NCI-H146 (cell line): ENCODE measurements around the gene PMPCA.
"Not testable (repeated sequence)": the region's sequence is repeated elsewhere in the genome, so short reads cannot be mapped to it uniquely, and the experiment has no call there.

ENCODE experiments used
- DNase-seq: peaks from one replicate; lab custom pipeline; 2025; lab: John Stamatoyannopoulos, UW

PMPCA gene

GRCh38 chr9:136412962-136413361 lies 2.5 kb downstream of the PMPCA start:
- no peak for DNase-seq

GRCh38 chr9:136416427-136416826 lies 6.0 kb downstream of the PMPCA start:
- no peak for DNase-seq

DNA sequence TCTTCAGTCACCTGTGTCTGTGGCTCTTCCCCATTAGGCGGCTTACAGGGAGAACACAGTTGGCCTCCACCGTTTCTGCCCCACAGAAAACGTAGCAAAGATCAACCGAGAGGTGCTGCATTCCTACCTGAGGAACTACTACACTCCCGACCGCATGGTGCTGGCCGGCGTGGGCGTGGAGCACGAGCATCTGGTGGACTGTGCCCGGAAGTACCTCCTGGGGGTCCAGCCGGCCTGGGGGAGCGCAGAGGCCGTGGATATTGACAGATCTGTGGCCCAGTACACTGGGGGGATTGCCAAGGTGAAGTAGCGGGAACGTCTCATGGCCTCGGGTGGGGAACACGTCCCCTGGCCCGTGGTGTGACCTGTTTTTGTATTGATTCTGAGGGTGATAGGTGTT lies 6.5 kb downstream of the PMPCA start:
- no peak for DNase-seq

DNA sequence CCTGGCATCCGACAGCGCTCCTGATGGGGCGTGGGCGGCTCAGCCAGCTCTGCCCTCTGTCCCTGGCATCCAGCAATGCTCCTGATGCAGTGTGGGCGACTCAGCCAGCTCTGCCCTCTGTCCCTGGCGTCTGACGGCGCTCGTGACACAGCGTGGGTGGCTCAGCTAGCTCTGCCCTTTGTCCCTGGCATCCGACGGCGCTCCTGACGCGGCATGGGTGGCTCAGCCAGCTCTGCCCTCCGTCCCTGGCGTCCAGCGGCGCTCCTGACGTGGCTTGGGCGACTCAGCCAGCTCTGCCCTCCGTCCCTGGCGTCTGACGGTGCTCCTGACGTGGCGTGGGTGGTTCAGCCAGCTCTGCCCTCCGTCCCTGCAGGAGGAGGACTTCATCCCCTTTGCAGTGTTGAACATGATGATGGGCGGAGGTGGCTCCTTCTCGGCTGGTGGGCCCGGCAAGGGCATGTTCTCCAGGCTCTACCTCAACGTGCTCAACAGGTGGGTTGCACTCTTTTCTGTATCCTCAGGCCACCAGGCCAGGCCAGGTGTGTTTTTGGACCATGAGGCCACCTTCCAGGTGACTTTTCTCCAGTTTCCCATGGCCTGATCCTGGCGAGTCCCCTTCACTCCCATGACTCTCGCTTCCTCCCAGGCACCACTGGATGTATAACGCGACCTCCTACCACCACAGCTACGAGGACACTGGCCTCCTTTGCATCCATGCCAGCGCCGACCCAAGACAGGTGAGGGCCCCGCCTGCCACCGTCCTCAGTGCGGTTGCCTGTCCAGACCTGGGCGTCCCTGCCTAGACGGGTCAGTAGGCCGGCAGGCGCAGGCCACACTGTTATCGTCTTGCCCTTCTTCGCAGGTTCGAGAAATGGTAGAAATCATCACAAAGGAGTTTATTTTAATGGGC lies 8.0 kb downstream of the PMPCA start:
- no peak for DNase-seq

- DNase-seq: no peak
Measured at GRCh38 chr9:136419092-136419420, 8.6 kb downstream of the PMPCA start.

- no peak for DNase-seq
Measured at GRCh38 chr9:136421791-136422190, 11.3 kb downstream of the PMPCA start.

DNA sequence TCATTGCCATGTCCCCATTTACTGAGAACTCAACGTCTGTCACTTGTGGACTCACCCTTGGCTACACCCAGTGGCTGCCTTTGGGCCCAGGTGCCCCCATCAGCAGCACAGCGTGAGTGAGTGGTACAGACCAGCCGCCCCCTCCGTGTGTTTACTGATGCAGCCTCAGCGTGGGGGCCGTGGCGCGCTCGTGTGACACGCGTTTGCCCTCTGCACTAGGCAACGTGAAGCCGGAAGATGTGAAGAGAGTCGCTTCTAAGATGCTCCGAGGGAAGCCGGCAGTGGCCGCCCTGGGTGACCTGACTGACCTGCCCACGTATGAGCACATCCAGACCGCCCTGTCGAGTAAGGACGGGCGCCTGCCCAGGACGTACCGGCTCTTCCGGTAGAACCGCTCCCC lies 12.4 kb downstream of the PMPCA start:
- no peak for DNase-seq

DNA sequence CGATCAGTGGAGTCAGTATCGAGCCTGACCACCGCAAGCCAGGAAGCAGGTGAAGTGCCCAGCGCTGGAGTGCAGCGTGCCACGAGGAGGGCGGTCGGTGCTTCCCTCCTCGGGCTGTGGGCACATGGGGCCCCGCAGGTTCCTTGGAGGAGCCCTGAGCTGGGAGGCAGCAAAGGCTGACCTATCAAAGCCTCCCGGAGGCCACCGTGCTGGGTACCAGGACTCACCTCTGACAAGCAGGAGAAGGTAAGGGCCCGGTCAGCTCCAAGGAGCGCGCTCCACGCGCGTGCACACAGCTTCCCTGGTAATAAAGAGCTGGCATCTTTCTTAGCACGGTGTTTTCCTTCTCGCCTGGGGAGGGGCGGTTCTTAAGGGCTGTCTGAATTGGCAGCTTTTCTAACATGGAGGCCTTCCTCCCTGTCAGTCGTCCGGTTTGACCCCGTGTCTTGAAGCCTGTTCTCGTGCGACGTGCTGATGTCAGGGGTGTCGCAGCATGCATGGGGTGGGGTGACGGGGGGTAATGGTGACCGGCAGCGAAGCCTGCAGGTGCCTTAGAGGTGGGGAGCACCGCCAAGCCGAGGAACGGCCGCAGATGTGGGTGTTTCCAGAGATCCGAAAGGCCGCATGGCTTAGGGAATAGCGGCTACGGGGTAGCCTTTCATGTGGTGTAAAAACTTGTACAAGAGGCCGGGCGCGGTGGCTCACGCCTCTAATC lies 13.1 kb downstream of the PMPCA start:
- no peak for DNase-seq

DNA sequence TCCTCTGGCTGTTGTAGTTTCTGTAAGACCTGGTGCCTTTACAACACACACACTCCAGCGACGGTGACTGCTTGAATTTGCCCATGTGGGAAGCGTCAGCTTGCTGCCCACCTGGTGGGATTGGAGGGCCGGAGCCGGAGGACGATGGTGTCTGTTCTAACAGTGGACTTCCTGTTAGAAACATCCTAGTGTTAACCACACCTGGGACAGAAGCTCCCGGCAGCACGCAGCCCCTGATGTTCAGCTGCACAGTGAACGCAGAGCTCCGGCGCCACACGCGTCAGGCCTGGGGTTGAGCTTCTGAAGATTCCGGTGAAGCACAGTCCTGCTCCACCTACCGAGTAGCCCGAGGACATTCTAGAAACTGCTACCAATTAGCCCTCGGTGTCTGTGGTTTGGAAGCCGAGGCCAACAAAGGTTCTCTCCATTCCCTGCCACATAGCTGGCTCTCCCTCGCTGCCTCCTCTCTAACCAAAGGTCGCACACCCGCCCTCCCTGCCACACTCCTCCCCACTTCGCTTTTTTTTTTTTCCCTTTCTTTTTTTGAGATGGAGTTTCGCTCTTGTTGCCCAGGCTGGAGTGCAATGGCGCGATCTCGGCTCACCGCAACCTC lies 14.4 kb downstream of the PMPCA start:
- no peak for DNase-seq

DNA sequence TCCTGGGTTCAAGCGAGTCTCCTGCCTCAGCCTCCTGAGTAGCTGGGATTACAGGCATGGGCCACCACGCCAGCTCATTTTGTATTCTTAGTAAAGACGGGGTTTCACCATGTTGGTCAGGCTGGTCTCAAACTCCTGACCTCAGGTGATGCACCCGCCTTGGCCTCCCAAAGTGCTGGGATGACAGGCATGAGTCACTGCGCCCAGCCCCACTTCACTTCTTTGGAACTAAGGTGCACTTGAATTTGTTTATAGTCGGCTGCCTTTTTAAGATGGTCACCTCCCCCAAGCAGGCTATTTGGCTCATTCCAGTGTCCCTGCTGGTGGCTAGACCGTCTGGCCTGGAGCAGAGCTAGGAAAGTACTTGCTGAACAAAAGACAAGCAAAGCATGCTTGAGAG lies 14.9 kb downstream of the PMPCA start:
- not testable (repeated sequence) for DNase-seq

DNA sequence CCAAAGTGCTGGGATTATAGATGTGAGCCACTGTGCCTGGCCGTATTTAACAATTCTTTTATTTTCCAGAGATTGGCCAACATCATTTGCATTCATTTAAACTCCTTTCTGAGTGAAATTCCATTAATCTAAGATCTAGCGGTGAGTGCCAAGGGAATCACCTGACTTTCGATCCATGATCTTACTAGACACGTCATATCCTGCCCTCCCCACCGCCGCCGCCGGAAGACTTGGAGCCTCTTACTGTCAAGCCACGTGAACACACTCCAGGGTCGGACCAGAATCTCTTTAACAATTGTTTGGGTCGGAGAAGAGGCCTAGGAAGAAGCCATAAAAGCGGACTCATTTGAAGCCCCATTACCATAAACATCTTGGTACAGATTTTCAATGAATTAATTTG lies 16.3 kb downstream of the PMPCA start:
- no peak for DNase-seq

- DNase-seq: no peak
Measured at GRCh38 chr9:136429075-136429628, 18.7 kb downstream of the PMPCA start.

DNA sequence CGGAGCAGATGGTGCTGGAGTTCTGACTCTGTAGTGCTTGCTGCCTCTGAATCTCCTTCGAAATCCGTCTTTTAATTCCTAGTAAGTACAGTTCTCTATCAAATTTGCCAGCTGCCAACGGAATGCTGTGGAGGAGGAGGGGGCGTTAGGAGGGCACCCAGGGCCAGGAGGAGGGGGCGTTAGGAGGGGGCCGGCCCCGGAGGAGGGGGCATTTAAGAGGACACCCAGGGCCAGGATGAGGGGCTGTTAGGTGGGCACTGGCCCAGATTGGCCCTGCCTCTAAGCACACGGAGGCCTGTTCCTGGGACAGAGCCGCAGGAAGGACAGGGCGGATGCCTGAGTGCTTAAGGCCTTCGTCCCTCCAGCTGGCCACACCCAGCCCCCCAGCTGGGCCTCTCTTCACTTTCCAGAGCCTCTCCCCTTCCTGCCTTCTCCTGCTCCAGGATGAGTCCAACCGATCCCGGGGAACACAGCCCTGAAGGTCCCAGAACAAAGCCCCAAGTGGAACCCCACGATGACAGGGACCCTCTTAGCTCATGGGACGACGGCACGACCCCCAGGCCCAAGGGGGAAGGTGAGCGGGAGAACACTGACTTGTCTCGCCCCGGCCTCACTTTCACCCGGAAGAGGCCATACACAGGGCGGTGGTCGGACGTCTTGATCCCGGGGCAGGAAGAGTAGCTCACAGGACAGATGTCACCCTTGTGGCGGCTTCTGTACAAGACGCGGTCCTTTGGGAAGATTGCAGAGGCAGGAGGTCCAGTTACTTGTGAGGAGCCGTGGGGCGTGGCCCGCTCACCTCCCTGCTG lies 19.4 kb downstream of the PMPCA start:
- no peak for DNase-seq

GRCh38 chr9:136430588-136431234 lies 20.3 kb downstream of the PMPCA start:
- no peak for DNase-seq

DNA sequence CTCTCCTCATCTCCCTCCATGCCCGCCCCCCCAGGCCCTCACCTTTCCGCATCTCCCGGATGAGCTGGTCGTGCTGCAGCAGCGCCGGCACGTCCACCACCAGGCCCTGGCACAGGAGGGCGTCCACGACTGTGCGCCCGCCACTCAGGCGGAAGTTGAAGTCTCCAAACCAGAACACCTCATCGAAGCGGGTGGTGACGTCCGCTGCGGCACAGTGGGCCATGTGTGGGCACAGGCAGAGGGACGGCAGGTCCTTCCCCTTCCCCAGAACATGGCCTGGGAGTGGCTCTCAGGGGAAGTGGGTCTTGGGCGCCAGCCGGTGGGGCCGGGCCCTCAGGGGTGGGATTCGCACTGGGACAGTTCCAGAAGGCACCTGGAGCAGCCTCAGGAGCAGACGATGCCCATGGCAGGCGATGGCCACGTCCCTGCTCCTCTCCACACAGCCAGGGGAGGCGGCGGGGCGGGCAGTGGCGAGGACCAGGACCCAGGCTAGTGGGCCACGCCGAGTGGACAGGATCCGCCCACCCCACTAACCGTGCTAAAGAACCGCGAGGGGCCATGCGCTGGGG lies 21.4 kb downstream of the PMPCA start:
- no peak for DNase-seq

- DNase-seq: no peak
Measured at GRCh38 chr9:136432591-136432990, 22.1 kb downstream of the PMPCA start.

- no peak for DNase-seq
Measured at GRCh38 chr9:136433043-136433715, 22.7 kb downstream of the PMPCA start.

- DNase-seq: no peak
Measured at GRCh38 chr9:136433849-136434579, 23.6 kb downstream of the PMPCA start.

DNA sequence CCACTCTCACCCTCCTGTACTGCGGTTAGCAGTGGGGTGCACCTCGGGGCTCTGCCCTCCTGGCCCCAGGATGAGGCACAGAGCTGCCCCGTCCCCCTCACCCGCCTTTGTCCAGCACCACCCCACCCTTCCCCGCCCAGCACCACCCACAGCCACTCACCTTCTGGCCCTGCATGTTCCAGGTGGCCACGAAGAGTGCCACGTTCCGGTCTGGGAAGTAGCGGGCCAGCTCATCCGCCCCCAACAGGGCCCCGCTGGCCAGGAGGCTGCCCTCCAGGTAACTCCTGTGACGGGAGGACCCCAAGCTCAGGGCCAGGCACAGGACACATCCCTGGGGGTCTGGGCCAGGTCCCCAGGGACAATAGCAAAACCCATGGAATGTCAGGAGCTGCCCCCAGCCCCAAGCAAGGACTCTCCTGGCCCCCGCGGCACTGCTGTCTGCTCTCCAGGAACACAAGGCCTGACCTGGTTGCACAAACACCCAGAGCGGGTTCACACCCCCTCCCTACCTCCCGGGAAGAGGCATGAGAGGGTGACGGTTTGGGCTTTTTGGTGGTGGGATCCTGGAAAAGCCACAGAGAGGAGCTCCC lies 24.2 kb downstream of the PMPCA start:
- no peak for DNase-seq
